GM19328 (cell line): Measurements from ENCODE around the gene SLC38A6.

ENCODE experiments used
- ATAC-seq: cut with Tn5 transposase; IDR thresholded peaks from one replicate; pipeline ENCODE4 v1.9.1; 2021; ENCODE audit warnings: mild to moderate bottlenecking, moderate library complexity; ENCODE audit not compliant: unreplicated experiment

Gene SLC38A6

DNA sequence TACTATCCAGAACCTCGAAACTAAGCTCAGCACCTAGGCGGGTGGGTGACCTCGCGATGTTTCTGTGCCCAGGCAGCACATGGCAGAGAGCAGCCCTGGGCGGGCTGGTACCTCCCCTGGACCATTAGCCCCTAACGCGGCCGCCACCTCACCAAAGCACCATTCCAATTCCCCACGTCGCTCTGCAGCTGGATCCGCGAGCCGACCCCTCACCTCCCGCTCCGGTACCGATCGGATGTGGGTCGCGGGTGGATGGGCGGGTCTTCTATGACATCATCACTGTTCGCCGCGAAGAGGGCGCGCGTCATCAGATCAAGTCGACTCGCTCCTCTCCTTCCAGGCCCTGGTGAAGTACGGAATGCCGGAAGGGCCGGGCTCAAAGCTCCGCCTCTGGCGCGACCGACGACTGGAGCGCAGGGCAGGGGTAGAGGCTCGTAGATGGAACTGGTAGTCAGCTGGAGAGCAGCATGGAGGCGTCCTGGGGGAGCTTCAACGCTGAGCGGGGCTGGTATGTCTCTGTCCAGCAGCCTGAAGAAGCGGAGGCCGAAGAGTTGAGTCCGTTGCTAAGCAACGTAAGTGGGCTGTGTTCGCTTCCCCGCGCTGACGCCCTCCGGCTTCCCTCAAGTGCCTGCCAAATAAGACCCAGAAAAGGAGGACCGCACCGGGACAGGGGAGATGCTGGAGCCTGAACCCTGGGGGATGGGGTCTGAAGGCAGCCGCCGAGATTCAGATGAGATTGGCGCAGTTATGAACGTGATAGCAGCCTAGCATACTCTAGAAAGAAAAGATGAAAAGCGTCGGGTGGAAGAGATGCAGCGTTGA lies at the start of gene SLC38A6, which contains the start of gene TRMT5:
TSS of gene SLC38A6 (plus strand) at position 435 of the 822 bp plus-strand sequence. CDS start at position 468, 33 bp downstream.
TSS of gene TRMT5 (minus strand) at position 269 of the 822 bp plus-strand sequence. CDS start at position 163, 106 bp downstream.
- ATAC-seq = peak; percentile 78

DNA sequence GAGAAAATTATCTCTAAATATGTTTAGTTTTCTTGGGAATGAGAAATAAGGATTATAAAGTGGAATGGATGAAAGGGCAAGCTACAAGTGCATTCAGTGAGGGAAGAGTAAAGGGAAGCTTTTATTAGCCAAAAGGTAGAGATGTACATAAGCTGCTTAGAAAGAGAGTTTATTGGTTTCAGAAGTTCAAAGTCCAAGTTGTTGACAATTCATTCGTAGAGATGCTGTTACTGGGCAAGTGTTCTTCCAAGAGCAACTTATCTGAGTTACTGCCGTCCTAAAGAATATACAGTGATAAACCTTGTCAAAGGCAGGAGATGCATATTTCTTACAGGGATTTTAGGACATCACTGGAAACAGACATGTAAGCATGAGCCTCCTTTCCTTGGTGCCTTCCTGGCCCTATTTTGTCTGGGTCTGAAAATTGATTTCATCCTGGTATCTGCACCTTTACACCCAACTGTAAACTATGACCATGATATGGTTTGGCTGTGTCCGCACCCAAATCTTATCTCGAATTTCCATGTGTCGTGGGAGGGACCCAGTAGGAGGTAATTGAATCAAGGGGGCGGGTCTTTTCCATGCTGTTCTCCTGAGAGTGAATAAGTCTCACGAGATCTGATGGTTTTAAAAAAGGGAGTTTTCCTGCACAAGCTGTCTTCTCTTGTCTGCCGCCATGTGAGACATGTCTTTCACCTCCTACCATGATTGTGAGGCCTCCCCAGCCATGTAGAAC lies 47.0 kb upstream of the SLC38A6 start:
- ATAC-seq = no peak

DNA sequence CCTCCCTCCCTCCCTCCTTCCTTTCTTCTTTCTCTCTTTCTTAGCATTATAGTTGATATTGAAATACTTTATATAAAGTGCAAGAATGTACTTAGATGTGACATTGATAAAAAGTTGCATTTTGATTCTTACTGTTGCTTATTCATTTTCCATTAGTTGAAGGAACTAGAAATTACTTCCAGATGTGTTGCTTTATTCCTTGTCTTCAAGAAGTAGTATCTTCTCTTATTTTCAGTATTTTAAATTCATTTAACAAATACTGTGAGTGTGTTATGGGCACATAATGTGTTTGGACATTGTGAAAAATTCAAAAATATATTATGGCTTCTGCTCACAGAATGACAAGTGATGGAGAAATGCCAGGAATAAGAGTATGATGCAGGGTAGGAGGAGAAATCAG lies 45.7 kb upstream of the SLC38A6 start:
- ATAC-seq = no peak

DNA sequence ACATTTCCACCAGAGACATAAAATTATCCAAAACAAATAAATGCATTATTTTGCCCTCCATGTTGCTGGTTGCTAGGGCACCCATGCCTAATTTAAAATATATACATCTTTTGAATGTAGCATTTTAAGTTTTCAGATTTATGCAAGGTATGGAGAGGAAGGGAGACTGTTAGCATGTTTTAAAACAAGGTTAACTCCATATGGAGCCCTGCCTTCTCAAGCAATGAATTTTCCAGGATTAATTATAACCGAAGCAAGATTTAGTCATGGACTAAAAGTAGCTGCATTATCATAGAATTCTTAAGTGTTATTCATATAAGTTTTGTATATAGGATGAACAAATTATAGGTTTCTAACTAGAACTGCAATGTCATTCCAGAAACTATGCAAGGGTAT lies 37.4 kb upstream of the SLC38A6 start:
- ATAC-seq = no peak

DNA sequence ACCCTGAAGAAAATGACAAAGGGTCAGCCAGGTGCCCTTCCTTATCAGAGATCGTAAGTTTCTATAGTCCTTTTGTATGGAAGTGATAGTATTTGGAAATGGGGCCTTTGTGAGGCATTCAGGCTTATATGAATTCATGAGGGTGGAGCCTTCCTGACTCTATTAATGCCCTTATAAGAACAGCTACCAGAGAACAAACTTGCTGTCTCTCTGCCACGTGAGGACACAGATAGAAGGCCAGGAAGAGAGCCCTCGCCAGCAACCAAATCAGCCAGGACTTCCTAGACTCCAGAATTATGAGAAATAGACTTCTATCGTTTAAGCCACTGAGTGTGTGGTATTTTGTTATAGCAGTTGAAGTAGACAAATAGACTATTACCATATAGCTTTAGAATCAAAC lies 36.8 kb upstream of the SLC38A6 start:
- no peak for ATAC-seq

DNA sequence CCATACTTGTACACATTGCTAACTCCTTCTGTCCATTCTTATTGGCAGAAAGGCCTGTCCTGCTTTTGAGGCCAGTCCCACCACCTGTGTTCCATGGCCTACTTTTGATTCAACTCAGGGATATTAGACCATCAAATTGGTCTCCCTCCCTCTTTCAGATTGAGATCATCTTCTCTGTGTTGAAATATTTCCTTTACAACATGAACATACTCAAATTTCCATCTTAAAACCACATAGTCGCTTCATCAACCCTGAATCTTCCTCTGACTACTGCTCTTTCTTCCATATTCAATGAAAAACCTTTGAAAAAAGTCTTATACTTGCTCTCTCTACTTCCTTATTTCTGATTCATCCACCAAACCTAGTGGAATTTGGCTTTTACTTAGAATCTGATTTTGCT lies 35.1 kb upstream of the SLC38A6 start:
- no peak for ATAC-seq

DNA sequence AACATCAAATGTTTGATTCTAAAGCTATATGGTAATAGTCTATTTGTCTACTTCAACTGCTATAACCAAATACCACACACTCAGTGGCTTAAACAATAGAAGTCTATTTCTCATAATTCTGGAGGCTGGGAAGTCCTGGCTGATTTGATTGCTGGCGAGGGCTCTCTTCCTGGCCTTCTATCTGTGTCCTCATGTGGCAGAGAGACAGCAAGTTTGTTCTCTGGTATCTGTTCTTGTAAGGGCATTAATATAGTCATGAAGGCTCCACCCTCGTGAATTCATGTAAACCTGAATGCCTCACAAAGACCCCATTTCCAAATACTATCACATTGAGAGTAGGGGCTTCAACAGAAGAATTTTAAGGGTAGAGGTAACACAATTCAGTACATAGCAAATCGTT lies 34.3 kb upstream of the SLC38A6 start:
- ATAC-seq = no peak

DNA sequence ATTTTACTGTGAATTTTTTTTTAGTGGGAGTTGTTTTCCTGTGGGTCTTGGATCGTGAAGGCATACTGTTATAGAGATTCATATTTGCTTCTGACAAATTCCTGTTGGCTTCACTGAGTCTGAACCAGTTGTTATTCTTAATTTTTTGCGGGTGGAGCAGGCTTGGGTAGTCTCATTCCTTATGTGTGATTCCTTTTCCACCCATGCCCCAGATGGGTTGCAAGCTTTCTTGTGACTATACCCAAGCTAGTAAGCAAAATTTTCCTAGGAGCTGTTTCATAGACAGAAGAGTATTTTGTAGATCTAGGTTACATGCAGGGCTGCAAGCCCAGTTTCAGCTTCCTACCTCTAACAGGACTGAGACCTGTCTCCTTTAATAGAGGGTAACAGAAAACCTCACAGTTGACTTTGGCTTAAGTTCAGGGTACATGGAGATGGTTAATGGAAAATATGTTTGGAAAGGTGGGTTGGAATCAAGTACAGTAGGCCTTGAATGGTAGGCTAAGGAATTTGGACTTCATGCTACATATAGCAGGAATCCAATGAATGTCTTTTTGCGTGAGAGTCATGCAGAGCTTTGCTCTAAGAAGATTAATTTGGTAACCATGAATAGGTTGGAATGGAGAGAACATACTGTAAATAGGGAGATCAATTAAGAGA lies 29.1 kb upstream of the SLC38A6 start:
- ATAC-seq = no peak

DNA sequence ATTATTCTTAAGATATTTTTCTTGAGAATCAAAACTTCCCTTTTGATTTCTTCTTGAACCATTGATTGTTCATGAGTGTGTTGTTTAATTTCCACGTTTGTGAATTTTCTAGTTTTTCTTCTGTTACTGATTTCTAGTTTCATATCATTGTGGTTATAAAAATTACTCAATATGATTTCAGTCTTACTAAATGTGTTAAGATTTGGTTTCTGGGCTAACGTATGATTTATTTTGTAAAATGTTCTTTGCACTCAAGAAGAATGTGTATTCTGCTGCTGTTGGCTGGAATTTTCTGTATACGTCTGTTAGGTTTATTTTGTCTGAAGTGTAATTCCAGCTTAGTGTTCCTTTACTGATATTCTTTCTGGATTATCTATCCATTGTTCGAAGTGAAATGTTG lies 24.8 kb upstream of the SLC38A6 start:
- no peak for ATAC-seq

DNA sequence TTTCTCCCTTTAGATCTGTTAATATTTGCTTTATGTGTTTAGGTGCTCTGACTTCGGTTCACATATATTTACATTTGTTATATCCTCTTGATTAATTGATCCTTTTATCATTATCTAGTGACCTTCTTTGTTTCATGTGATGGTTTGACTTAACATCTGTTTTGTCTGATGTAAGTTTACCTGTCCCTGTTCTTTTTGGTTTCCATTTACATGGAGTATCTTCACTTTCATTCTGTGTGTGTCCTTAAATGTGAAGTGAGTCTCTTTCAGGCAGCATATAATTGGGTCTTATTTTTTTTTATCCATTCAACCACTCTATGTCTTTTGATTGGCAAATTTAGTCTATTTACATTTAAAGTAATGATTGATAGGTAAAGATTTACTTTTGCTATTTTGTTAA lies 24.4 kb upstream of the SLC38A6 start:
- no peak for ATAC-seq

DNA sequence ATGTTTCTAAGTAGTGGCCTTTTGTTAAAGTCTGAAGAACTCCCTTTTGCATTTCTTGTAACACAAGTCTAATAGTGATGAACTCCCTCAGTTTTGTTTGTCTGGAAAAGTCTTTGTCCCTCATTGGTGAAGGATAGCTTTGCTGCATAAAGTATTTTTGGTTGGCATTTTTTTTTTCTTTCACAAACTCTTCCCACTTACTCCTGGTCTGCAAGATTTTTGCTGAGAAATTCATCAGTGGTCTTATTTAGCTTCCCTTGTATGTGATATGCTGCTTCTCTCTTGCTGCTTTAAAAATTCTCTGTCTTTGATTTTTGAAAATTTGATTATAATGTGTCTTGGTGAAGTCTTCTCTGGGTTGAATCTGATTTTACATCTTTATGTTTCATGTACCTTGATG lies 22.9 kb upstream of the SLC38A6 start:
- no peak for ATAC-seq

DNA sequence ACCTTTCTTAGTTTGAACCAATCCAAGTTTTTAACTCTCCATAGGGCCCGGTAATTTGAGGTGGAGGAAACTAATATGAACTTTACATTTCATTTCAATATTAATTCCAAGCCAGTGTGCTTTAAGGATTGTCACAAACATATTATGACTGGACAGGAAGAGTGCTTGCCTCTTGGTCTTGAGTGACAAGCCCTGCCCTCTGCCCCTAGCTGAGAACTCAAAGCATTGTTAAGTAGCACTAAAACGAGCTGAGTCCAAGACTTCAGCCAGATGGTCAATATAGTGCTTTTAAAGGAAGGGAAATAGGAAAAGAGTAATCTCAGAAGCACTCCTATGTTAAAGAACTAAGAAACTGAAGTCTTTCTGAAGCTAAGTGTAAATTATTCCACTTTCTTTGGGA lies 17.3 kb upstream of the SLC38A6 start:
- no peak for ATAC-seq

DNA sequence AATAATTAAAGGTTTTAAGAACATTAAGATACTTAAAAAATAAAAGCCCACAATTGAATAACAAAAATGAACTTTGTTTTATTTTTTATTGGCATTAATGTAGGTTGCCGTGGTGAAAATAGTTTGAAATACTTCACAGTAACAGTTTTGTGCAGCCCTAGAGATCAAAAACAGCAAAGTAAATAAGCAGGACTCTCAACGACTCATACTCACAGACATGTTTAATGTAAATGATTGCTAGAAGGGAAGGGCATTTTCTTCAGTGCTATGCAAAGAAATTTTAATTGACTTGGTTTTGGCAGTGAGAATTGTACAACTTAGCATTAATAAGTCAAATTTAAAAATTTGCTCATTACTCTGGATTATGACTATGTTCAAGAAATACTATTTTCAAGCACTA lies 16.1 kb upstream of the SLC38A6 start:
- ATAC-seq = no peak

DNA sequence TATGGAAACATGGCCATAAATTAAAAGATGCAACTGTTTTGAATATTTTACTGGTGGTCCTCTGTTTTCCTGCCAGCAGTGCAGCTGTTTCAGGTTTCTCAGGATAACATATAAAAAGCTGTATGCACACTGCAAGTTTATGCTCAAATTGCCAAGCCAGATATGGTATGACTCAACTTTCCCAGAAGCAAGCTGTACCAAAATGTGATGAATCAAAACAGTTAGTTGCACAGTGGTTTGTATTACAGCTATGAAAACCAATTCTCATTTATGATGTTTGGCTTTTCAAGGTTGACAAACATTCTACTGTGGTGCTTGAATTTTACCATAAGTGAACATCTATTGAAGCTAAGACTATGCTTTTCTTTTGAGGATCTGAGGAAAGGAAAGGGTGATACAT lies 15.6 kb upstream of the SLC38A6 start:
- no peak for ATAC-seq

DNA sequence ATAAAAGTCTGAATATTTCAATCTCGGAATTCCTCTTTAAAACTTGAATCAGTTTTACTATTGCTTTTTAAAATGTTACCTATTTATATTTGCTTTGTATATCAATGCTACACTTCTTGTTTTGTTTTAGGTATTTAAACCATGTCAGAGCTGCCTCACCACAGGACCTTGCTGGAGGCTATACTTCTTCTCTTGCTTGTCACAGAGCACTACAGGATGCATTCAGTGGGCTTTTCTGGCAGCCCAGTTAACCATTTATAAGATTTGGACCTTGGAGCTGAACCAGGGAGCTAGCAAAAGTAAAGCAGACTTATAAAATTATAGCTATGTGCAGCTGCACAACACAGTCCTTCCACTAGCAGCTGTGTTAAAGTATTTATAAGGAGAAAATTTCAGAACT lies 12.9 kb upstream of the SLC38A6 start:
- no peak for ATAC-seq

DNA sequence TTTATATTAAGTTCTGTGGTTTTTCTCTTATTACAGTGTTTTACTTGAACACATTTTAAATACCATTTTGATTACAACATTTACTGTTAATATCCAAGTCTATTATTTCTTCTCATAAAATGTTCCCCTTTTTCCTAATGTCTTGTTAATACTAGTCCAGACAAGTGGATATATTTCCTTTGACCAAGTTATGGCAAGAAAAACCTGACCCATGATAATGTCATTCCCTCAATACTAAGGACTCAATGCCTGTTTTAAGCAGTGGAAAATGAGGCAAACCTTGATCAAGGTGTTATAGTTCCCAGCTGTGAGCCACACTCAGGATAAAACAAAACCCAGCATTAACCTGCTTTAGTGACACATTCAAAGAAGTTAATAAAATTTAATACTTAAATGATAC lies 12.4 kb upstream of the SLC38A6 start:
- ATAC-seq = no peak

DNA sequence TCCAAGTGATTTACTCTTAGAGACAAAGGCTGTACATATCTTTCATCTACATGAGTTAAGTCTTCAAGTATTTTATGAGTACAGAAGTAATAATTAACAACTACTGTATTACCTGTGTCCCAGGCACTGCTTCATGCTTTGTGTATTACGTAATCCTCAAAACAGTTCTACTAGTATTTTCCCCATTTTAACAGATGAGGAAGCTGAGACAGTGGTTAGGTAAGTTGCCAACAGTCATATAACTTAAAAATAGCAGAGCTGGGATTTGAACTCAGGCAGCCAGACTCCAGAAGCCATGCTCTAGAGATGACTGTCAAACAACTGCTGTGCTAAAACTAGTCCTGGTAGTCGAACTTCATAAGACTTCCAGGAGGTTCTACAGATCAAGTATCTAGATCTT lies 10.9 kb upstream of the SLC38A6 start:
- no peak for ATAC-seq

DNA sequence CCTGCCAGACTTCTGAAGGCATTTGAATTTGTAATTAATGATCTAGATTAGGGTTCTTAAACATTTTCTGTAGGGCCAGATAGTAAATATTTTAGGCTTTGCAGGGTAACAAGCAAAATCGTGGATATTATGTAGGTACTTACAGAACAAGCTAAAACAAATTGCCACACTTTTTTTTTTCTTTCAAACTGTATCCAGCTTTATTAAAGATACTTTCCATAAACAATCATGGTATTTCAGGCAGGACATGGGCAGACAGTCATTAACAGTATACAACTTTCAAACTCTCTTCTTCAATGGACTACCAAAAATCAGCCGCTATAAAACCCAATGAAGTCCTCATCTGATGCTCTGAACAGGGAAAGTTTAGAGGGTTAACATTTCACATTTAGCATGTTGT lies 9.8 kb upstream of the SLC38A6 start:
- no peak for ATAC-seq

DNA sequence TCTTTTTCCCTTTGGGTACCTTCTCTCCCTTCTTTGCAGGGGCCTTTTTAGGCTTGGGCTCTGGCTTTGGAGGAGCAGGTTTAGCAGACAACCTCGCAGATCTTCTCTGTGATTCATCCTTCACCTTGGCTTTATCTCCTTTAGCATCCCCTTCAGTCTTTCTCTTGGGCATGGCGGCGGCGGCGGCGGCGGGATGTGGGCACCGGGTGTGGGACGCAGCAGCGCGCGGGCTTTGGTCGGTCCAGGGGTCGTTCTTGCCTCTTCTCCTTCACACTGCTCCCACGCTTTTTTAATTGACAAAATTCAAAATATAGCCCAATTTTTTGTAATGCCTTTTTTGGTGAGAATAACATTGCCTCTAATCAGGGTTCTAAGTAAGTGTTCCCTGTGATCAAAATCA lies 8.8 kb upstream of the SLC38A6 start:
- no peak for ATAC-seq

DNA sequence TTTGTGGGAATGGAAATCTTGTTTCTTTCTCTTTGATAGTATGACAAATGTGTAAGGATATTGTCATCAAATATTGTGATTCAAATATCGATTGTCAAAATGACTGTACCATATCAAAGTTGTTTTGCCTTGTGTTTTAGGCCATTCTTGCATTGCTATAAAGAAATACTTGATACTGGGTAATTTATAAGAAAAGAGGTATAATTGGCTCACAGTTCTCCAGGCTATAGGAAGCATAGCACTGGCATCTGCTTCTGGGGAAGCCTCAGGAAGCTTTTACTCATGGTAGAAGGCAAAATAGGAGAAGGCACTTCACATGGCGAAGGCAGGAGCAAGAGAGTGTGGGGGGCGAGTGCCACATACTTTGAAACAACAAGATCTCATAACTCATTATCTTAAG lies 8.0 kb upstream of the SLC38A6 start:
- no peak for ATAC-seq

DNA sequence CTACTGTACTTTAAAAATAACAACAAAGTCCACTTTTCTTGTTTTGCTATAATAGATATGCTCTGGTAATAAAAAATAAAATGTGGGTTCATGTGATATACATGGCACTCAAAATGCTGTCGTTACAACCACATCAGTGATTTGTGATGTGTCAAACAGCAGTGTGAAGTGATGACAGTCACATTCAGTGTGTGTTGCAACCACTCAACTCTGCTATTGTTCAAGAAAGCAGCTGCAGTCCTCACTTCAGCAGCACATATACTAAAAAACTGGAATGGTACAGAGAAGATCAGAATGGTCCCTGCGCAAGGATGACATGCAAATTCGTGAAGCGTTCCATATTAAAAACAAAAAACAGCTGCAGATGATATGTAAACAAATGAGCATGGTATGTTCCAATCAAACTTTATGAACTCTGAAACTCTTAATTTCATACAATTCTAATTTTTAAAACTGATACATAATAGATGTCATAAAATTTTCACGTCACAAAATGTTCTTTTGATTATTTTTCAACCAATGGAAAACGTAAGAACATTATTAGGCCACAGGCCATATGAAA lies 6.9 kb upstream of the SLC38A6 start:
- no peak for ATAC-seq
